AG04450 (cell line): Measurements from ENCODE around the gene WDR49. TPM values are rescaled to one million over a fixed set of nuclear protein-coding genes. Genes with fewer than 3 reads are reported as not detected.

ENCODE experiments used
- CTCF ChIA-PET: fragments of 300-600, 350-600 bp; formaldehyde crosslinking; extraction: SDS; loops from one replicate; lab custom pipeline; 2022; ENCODE audit warnings: antibody characterized with exemption, inconsistent platforms; lab: Charles Lee
- POLR2A ChIA-PET: fragments of 350-600 bp; formaldehyde crosslinking; extraction: SDS; loops from one replicate; lab custom pipeline; 2021; ENCODE audit warnings: antibody characterized with exemption, inconsistent platforms; lab: Yijun Ruan, JAX
- DNase-seq: peaks from one replicate; pipeline ENCODE4 v3.0.0-alpha.2; 2011; ENCODE audit warnings: low read depth, low spot score
- H3K27ac ChIP-seq: one replicate; pipeline ENCODE4 v1.5.1; 2012; ENCODE audit warnings: low read depth, low read length, control low read depth
- H3K27me3 ChIP-seq: one replicate; pipeline ENCODE4 v1.6.0; 2012; ENCODE audit warnings: low read length; ENCODE audit not compliant: control insufficient read depth, insufficient read depth
- H3K4me3 ChIP-seq: 2 replicates; pipeline ENCODE4 v1.5.1; 2011; ENCODE audit warnings: mild to moderate bottlenecking, low read depth, low read length, control low read depth
- H3K9me3 ChIP-seq: 2 replicates; pipeline ENCODE4 v1.5.1; 2012; ENCODE audit warnings: low read length; ENCODE audit not compliant: control insufficient read depth, insufficient read depth
- polyA plus RNA-seq: library from polyadenylated mRNA; depleted of rRNA; stranded (reverse); fragments of >200 nt; gene quantifications from 2 replicates; pipeline ENCODE4 v1.2.3, GENCODE V29; 2011
- TF ChIP-seq, protein P1 (sequence below): IDR thresholded peaks from 2 replicates; pipeline ENCODE4 v1.5.1; 2011; ENCODE audit warnings: low read depth, low read length, control low read depth, inconsistent platforms

Gene WDR49
- polyA plus RNA-seq, 1 experiment = not detected

DNA sequence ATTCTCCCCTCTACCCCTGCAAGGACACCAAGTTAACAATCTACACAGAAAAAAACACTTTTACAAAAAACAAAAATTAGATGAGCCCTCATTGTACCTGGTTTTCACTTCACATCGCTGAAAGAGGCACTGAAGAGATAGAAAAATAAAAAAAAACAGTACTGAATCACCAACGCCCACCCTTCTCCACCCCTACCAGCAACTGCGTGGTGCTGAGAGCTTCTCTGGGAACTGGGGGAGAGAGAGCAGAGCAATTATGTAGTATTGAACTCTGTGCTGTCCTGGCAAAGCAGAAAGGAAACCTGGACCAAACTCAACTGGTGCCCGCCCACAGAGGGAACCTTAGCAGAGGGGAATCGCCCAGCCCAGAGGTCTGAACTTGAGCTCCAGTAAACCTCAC is 44.6 kb downstream of the WDR49 start:
- no peaks in the 10 kb centered on the region for H3K9me3 ChIP-seq
- no peak overlapping the region for H3K4me3 ChIP-seq
- ChIA-PET POLR2A (no interaction called here), CTCF (no interaction called here)
- TF ChIP-seq, protein P1, sequence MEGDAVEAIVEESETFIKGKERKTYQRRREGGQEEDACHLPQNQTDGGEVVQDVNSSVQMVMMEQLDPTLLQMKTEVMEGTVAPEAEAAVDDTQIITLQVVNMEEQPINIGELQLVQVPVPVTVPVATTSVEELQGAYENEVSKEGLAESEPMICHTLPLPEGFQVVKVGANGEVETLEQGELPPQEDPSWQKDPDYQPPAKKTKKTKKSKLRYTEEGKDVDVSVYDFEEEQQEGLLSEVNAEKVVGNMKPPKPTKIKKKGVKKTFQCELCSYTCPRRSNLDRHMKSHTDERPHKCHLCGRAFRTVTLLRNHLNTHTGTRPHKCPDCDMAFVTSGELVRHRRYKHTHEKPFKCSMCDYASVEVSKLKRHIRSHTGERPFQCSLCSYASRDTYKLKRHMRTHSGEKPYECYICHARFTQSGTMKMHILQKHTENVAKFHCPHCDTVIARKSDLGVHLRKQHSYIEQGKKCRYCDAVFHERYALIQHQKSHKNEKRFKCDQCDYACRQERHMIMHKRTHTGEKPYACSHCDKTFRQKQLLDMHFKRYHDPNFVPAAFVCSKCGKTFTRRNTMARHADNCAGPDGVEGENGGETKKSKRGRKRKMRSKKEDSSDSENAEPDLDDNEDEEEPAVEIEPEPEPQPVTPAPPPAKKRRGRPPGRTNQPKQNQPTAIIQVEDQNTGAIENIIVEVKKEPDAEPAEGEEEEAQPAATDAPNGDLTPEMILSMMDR = no peak
- no peak overlapping the region for H3K27ac ChIP-seq
- no peaks in the 10 kb centered on the region for H3K27me3 ChIP-seq
- no peak for DNase-seq

DNA sequence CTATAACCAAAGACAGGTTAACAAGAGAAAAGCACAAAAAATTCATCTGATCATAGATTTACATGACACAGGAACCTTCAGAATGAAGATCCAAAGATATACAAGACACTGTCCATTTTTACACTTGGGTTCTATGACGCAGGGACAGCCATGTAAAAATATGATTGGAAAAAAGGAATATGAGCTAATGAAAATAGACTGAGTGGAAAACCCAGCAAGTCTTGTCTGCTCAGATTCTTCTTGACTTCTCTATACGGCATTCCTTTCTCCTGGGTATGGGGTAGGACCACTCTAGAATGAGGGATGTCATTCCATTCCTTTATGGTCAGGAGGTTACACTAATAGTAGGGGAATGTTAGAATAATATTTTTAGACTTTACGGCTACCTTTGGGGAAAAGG is 46.9 kb downstream of the WDR49 start:
- CTCF ChIA-PET = no interaction called here

DNA sequence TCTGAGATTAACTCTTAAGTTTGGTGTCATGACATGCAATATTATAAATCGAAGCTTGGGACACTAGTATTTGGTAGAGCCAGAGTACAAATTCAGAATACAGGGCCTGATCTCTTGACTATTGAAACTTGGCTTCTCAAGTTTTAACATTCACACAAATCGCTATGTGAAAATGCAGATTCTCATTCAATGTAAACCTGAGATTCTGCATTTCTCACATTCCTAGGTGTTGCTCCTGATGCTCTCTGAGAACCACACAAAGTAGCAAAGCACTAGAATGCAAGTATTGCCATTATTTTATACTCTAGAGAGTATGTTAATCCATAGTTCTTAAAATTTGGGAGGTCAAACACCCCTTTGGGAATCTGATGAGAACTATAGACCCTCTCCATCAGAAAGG is 47.9 kb downstream of the WDR49 start:
- POLR2A ChIA-PET = no interaction called here
- H3K27ac ChIP-seq = no peak overlapping the region
- DNase-seq = no peak

More for the DNA sequence above, 46.9 kb downstream of the WDR49 start:
- DNase-seq = no peak
- POLR2A ChIA-PET = no interaction called here
- Histone ChIP-seq H3K4me3 (no peak overlapping the region), H3K9me3 (no peaks in the 10 kb centered on the region), H3K27ac (no peak overlapping the region), H3K27me3 (no peaks in the 10 kb centered on the region)
- TF ChIP-seq, protein P1 = no peak

DNA sequence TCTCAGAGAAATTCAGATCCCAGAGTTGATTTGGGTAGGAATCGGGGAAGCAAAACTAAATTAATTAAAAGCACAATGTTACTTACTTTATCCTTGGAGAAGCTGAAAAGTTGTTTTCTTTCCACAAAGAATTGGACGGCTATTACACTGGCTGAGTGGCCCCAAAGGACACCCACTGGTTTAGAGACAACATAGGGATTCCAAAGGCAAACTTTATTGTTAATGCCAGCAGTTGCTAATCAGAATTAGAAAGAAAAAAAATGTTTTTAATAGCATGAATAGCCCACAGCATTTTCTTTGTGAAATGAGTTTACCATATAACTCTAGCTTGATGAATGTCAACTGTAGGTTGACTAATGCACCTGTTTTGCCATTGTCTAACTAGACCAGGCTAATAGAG is 51.7 kb downstream of the WDR49 start:
- no peak overlapping the region for H3K4me3 ChIP-seq
- CTCF ChIA-PET = no interaction called here
- POLR2A ChIA-PET = no interaction called here
- no peaks in the 10 kb centered on the region for H3K27me3 ChIP-seq
- no peak for DNase-seq
- TF ChIP-seq, protein P1 = no peak
- H3K9me3 ChIP-seq = no peaks in the 10 kb centered on the region; the same call in 1 of the 2 replicates
- H3K27ac ChIP-seq = no peak overlapping the region

More for the DNA sequence above, 47.9 kb downstream of the WDR49 start:
- TF ChIP-seq, protein P1 = no peak
- Histone ChIP-seq H3K9me3 (no peaks in the 10 kb centered on the region), H3K4me3 (no peak overlapping the region), H3K27me3 (no peaks in the 10 kb centered on the region)
- CTCF ChIA-PET = no interaction called here

DNA sequence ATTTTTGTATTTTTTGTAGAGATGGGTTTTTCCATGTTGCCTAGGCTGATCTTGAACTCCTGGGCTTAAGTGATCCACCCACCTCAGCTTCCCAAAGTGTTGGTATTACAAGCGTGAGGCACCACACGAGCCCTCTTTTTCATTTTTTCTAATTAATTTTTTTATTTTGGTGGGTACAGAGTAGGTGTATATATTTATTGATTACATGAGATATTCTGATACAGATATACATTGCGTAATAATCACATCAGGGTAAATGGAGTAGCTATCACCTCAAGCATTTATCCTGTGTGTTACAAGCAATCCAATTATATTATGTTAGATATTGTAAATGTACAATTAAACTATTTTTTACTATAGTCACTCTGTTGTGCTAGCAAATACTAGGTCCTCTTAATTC is 66.1 kb downstream of the WDR49 start:
- CTCF ChIA-PET = no interaction called here
- no peak overlapping the region for H3K4me3 ChIP-seq
- no peak for DNase-seq
- POLR2A ChIA-PET = no interaction called here
- no peaks in the 10 kb centered on the region for H3K27me3 ChIP-seq
- H3K27ac ChIP-seq = no peak overlapping the region
- no peaks in the 10 kb centered on the region for H3K9me3 ChIP-seq
- TF ChIP-seq, protein P1 = no peak
